Adrenal gland (tissue), 5 donors: Measurements from ENCODE around the gene KANSL2.

Source experiments
- POLR2A ChIP-seq, 2 donors: fragments of 450-650 bp; IDR thresholded peaks; one replicate each; pipeline ENCODE4 v1.6.1; 2017; ENCODE audit warnings: antibody characterized with exemption in 2 of 2, mild to moderate bottlenecking in 2 of 2, moderate library complexity in 1 of 2
- TF ChIP-seq, protein P1 (sequence below), 6 experiments: fragments of 450-650 bp in 4 of 6; fragments of 200-600 bp in 2 of 6; sonication (generic) in 1 of 6; IDR thresholded peaks; 1 replicate in 5 of 6; 2 replicates in 1 of 6; pipeline versions ENCODE4 v1.5.1 to v1.8.0; 2016 to 2021; ENCODE audit warnings: antibody characterized with exemption in 6 of 6, mild to moderate bottlenecking in 2 of 6, moderate library complexity in 1 of 6
- donor health status: DM: no; HTN: no; CAD: no.

DNA sequence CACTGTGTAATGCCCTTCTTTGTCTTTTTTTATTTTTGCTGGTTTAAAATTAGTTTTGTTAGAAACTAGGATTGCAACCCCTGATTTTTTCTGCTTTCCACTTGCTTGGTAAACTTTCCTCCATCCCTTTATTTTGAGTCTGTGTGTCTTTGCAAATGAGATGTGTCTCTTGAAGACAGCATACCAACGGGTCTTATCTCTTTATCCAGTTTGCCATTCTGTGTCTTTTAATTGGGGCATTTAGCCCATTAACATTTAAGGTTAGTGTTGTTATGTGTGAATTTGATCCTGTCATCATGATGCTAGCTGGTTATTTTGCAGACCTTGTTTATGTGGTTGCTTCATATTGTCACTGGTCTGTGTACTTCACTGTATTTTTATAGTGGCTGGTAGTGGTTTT, 68.7 kb downstream of the KANSL2 start:
- TF ChIP-seq, protein P1, sequence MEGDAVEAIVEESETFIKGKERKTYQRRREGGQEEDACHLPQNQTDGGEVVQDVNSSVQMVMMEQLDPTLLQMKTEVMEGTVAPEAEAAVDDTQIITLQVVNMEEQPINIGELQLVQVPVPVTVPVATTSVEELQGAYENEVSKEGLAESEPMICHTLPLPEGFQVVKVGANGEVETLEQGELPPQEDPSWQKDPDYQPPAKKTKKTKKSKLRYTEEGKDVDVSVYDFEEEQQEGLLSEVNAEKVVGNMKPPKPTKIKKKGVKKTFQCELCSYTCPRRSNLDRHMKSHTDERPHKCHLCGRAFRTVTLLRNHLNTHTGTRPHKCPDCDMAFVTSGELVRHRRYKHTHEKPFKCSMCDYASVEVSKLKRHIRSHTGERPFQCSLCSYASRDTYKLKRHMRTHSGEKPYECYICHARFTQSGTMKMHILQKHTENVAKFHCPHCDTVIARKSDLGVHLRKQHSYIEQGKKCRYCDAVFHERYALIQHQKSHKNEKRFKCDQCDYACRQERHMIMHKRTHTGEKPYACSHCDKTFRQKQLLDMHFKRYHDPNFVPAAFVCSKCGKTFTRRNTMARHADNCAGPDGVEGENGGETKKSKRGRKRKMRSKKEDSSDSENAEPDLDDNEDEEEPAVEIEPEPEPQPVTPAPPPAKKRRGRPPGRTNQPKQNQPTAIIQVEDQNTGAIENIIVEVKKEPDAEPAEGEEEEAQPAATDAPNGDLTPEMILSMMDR (IDR thresholded peaks at IDR 0.05) = no peak
- TF ChIP-seq POLR2A (IDR thresholded peaks at IDR 0.05) = no peak
